Astrocyte (in vitro differentiated cells and primary cell): ENCODE results near the gene GALNT17. TPM values are rescaled to one million over a fixed set of nuclear protein-coding genes. Genes with fewer than 3 reads are reported as not detected.
A peak's percentile ranks its signal among the peaks of the same experiment; 100 is the strongest.

Experiments
- DNase-seq: peaks from one replicate; pipeline ENCODE4 v3.0.0-alpha.2; 2010; ENCODE audit warnings: low read depth
- FAIRE-seq: peaks from 2 replicates; lab custom pipeline; 2011; peaks lifted over from hg19 to GRCh38; lab: Jason Lieb, UNC
- H2AFZ ChIP-seq: 2 replicates; pipeline ENCODE4 v1.6.0; 2012; ENCODE audit warnings: low read depth, low read length, inconsistent platforms
- H3K27ac ChIP-seq: 2 replicates; pipeline ENCODE4 v1.5.1; 2011; ENCODE audit warnings: low read depth, low read length, inconsistent platforms
- H3K27me3 ChIP-seq: 2 replicates; pipeline ENCODE4 v1.6.0; 2011; ENCODE audit warnings: low read length, inconsistent platforms; ENCODE audit not compliant: insufficient read depth
- H3K36me3 ChIP-seq: 2 replicates; pipeline ENCODE4 v1.5.1; 2011; ENCODE audit warnings: low read length, inconsistent platforms; ENCODE audit not compliant: insufficient read depth
- H3K4me1 ChIP-seq: 2 replicates; pipeline ENCODE4 v1.5.1; 2011; ENCODE audit warnings: low read length, inconsistent platforms; ENCODE audit not compliant: insufficient read depth
- H3K4me2 ChIP-seq: 2 replicates; pipeline ENCODE4 v1.6.0; 2012; ENCODE audit warnings: low read length, inconsistent platforms
- H3K4me3 ChIP-seq: 2 replicates; pipeline ENCODE4 v1.5.1; 2011; ENCODE audit warnings: low read depth, mild to moderate bottlenecking, low read length, inconsistent platforms; ENCODE audit not compliant: insufficient read depth
- H3K79me2 ChIP-seq: 2 replicates; pipeline ENCODE4 v1.6.0; 2012; ENCODE audit warnings: mild to moderate bottlenecking, low read length, inconsistent platforms; ENCODE audit not compliant: insufficient read depth
- H3K9ac ChIP-seq: 2 replicates; pipeline ENCODE4 v1.6.0; 2012; ENCODE audit warnings: mild to moderate bottlenecking, low read length, inconsistent platforms
- H3K9me3 ChIP-seq: 2 replicates; pipeline ENCODE4 v1.5.1; 2012; ENCODE audit warnings: low read depth, mild to moderate bottlenecking, low read length, inconsistent platforms; ENCODE audit not compliant: insufficient read depth
- H4K20me1 ChIP-seq: 2 replicates; pipeline ENCODE4 v1.6.0; 2012; ENCODE audit warnings: low read length, inconsistent platforms; ENCODE audit not compliant: insufficient read depth
- H3K27ac Mint-ChIP-seq: one replicate; pipeline ENCODE4 v1.8.0; 2021; ENCODE audit warnings: mild to moderate bottlenecking, mixed read lengths; ENCODE audit not compliant: unreplicated experiment
- H3K27me3 Mint-ChIP-seq: one replicate; pipeline ENCODE4 v1.8.0; 2021; ENCODE audit warnings: low read depth, mixed read lengths; ENCODE audit not compliant: unreplicated experiment
- H3K36me3 Mint-ChIP-seq: one replicate; pipeline ENCODE4 v1.8.0; 2021; ENCODE audit warnings: low read depth, mixed read lengths; ENCODE audit not compliant: unreplicated experiment
- H3K4me1 Mint-ChIP-seq: one replicate; pipeline ENCODE4 v1.8.0; 2021; ENCODE audit warnings: low read depth, mixed read lengths; ENCODE audit not compliant: unreplicated experiment
- H3K4me3 Mint-ChIP-seq: one replicate; pipeline ENCODE4 v1.8.0; 2021; ENCODE audit warnings: mild to moderate bottlenecking, moderate library complexity, mixed read lengths; ENCODE audit not compliant: unreplicated experiment
- H3K9me3 Mint-ChIP-seq: one replicate; pipeline ENCODE4 v1.8.0; 2021; ENCODE audit warnings: mild to moderate bottlenecking, mixed read lengths; ENCODE audit not compliant: unreplicated experiment
- EZH2 ChIP-seq: IDR thresholded peaks from 2 replicates; pipeline ENCODE4 v1.6.1; 2012; ENCODE audit warnings: mild to moderate bottlenecking, low read length, inconsistent platforms; ENCODE audit not compliant: insufficient read depth
- total RNA-seq: library from RNA; stranded (reverse); gene quantifications from 2 replicates; pipeline ENCODE4 v1.2.1, GENCODE V29; 2021
- TF ChIP-seq, protein P1 (sequence below): IDR thresholded peaks from 2 replicates; pipeline ENCODE4 v1.5.1; 2011; ENCODE audit warnings: low read depth, mild to moderate bottlenecking, inconsistent platforms, low read length, moderate library complexity; ENCODE audit not compliant: insufficient read depth

Gene GALNT17
- total RNA-seq, 1 donor from 2014 or later = 7.8 TPM

DNA sequence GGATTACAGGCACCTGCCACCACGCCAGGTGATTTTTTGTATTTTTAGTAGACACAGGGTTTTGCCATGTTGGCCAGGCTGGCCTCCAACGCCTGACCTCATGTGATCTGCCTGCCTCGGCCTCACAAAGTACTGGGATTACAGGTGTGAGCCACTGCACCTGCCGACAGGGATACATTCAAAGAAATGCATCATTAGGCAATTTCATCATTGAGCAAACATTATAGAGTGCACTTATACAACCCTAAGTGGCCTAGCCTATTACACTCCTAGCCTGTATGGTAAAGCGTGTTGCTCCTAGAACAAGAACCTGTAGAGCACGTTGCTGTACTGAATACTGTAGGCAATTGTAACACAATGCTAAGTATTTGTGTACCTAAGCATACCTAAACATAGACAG is 350.3 kb downstream of the GALNT17 start:
- FAIRE-seq (no peak), DNase-seq (no peak)
- no peak overlapping the region for H3K9ac ChIP-seq
- H3K9me3 ChIP-seq = no peaks in the 10 kb centered on the region
- TF ChIP-seq EZH2 = no peak
- TF ChIP-seq, protein P1, sequence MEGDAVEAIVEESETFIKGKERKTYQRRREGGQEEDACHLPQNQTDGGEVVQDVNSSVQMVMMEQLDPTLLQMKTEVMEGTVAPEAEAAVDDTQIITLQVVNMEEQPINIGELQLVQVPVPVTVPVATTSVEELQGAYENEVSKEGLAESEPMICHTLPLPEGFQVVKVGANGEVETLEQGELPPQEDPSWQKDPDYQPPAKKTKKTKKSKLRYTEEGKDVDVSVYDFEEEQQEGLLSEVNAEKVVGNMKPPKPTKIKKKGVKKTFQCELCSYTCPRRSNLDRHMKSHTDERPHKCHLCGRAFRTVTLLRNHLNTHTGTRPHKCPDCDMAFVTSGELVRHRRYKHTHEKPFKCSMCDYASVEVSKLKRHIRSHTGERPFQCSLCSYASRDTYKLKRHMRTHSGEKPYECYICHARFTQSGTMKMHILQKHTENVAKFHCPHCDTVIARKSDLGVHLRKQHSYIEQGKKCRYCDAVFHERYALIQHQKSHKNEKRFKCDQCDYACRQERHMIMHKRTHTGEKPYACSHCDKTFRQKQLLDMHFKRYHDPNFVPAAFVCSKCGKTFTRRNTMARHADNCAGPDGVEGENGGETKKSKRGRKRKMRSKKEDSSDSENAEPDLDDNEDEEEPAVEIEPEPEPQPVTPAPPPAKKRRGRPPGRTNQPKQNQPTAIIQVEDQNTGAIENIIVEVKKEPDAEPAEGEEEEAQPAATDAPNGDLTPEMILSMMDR = no peak
- no peak overlapping the region for H3K27ac ChIP-seq
- Mint-ChIP-seq H3K4me1 (peaks cover 6% of the 10 kb centered on the region), H3K27ac (no peak overlapping the region), H3K27me3 (no peaks in the 10 kb centered on the region), H3K4me3 (no peak overlapping the region), H3K9me3 (no peaks in the 10 kb centered on the region), H3K36me3 (no peaks in the 10 kb centered on the region)
- no peak overlapping the region for H3K4me3 ChIP-seq
- no peaks in the 10 kb centered on the region for H3K36me3 ChIP-seq
- H3K79me2 ChIP-seq = no peaks in the 10 kb centered on the region
- H3K27me3 ChIP-seq = no peaks in the 10 kb centered on the region
- H3K4me2 ChIP-seq = no peak overlapping the region
- no peak overlapping the region for H2AFZ ChIP-seq
- no peaks in the 10 kb centered on the region for H4K20me1 ChIP-seq
- peaks cover 7% of the 10 kb centered on the region for H3K4me1 ChIP-seq

DNA sequence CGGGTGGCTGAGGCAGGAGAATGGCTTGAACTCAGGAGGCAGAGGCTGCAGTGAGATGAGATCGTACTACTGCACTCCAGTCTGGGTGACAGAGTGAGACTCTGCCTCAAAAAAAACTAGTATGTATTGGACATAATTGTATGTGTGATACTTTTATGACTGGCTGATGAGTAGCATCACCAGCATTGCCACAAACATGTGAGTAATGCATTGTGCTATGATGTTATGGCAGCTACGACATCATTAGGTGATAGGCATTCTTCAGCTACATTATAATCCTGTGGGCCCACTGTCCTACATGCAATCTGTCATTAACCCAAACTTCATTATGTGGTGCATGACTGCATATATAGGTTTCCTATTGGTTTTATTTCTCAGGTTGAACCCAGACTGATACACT is 352.4 kb downstream of the GALNT17 start:
- Histone ChIP-seq H3K79me2 (no peaks in the 10 kb centered on the region), H3K27ac (no peak overlapping the region), H3K4me2 (no peak overlapping the region), H3K4me1 (peaks cover 7% of the 10 kb centered on the region), H3K36me3 (no peaks in the 10 kb centered on the region), H3K9ac (no peak overlapping the region), H3K4me3 (no peak overlapping the region), H3K9me3 (no peaks in the 10 kb centered on the region), H2AFZ (no peak overlapping the region), H3K27me3 (no peaks in the 10 kb centered on the region), H4K20me1 (no peaks in the 10 kb centered on the region)
- no peak overlapping the region for H3K27ac Mint-ChIP-seq
- no peak overlapping the region for H3K4me3 Mint-ChIP-seq
- peaks cover 8% of the 10 kb centered on the region for H3K4me1 Mint-ChIP-seq
- DNase-seq (peak; percentile 17), FAIRE-seq (no peak)
- H3K27me3 Mint-ChIP-seq = no peaks in the 10 kb centered on the region
- H3K9me3 Mint-ChIP-seq = peaks cover 3% of the 10 kb centered on the region
- TF ChIP-seq, protein P1 = no peak
- TF ChIP-seq EZH2 = no peak
- peaks cover 3% of the 10 kb centered on the region for H3K36me3 Mint-ChIP-seq

DNA sequence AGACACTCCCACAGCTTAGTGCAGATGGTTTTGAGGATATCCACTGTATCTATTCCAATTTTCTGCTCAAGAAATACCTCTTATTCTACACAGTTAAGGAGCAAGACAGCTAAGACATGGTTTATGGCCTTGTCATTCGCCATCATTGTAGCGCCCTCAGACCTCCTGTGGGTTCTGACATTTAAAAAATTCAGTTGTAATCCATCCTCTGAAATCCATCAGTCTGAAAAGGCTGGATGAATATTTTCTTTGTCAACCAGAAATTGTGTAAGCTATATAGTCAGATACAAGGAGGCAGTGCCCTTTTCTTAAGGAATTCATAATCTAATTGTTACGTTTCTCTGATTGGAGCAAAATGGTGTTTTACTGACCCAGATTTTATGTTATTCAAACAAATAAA is 353.6 kb downstream of the GALNT17 start:
- no peaks in the 10 kb centered on the region for H3K9me3 ChIP-seq
- H3K9me3 Mint-ChIP-seq = peaks cover 4% of the 10 kb centered on the region
- no peak overlapping the region for H3K4me3 Mint-ChIP-seq
- H3K27me3 Mint-ChIP-seq = no peaks in the 10 kb centered on the region
- no peak for FAIRE-seq
- peaks cover 8% of the 10 kb centered on the region for H3K4me1 Mint-ChIP-seq
- H3K27ac ChIP-seq = no peak overlapping the region
- peaks cover 7% of the 10 kb centered on the region for H3K4me1 ChIP-seq
- peaks cover 3% of the 10 kb centered on the region for H3K36me3 Mint-ChIP-seq
- H4K20me1 ChIP-seq = no peaks in the 10 kb centered on the region
- H2AFZ ChIP-seq = no peak overlapping the region
- no peaks in the 10 kb centered on the region for H3K79me2 ChIP-seq
- H3K4me2 ChIP-seq = no peak overlapping the region
- H3K4me3 ChIP-seq = no peak overlapping the region
- H3K36me3 ChIP-seq = no peaks in the 10 kb centered on the region
- TF ChIP-seq, protein P1 = no peak
- TF ChIP-seq EZH2 = no peak
- no peak overlapping the region for H3K9ac ChIP-seq
- DNase-seq = no peak
- H3K27me3 ChIP-seq = no peaks in the 10 kb centered on the region
- no peak overlapping the region for H3K27ac Mint-ChIP-seq
